ENCODE measurements around the gene VGLL4.

GRCh38 chr3:11642431-11643191 is 1.1 kb downstream of the VGLL4 start:
- TF ChIP-seq CTCF (IDR thresholded peaks at IDR 0.05; ENCODE audit: insufficient read depth, low read length), result no peak
- TF ChIP-seq REST (IDR thresholded peaks at IDR 0.05; ENCODE audit: insufficient replicate concordance, low read depth), result peak; percentile 45
- TF ChIP-seq POLR2AphosphoS5 (IDR thresholded peaks at IDR 0.05; ENCODE audit: low read depth), result peak; percentile 70
- TF ChIP-seq GABPA (IDR thresholded peaks at IDR 0.05; ENCODE audit: low read depth), result peak; percentile 83
- TF ChIP-seq SPI1 (IDR thresholded peaks at IDR 0.05; ENCODE audit: borderline replicate concordance, low read depth), result no peak

Measured in HL-60 (cell line).